HEK293 (cell line): ENCODE measurements around the gene TLE5.

Experiments
- BCL11A ChIP-seq: fragments of 450-650 bp; formaldehyde crosslinking; IDR thresholded peaks from 2 replicates; pipeline ENCODE4 v1.5.1; 2016; ENCODE audit warnings: low read depth, missing biosample characterization, missing genetic modification characterization
- EGR2 ChIP-seq: fragments of 450-650 bp; formaldehyde crosslinking; IDR thresholded peaks from 2 replicates; pipeline ENCODE4 v1.5.1; 2016; ENCODE audit warnings: low read depth, missing biosample characterization, missing genetic modification characterization
- IKZF3 ChIP-seq: fragments of 450-650 bp; IDR thresholded peaks from 2 replicates; pipeline ENCODE4 v1.5.0; 2018; ENCODE audit warnings: missing biosample characterization, mild to moderate bottlenecking, missing genetic modification characterization, moderate library complexity
- KLF10 ChIP-seq: fragments of 450-650 bp; IDR thresholded peaks from 2 replicates; pipeline ENCODE4 v1.5.1; 2018; ENCODE audit warnings: missing biosample characterization, mild to moderate bottlenecking, missing genetic modification characterization
- ZNF19 ChIP-seq: fragments of 450-650 bp; formaldehyde crosslinking; IDR thresholded peaks from 2 replicates; pipeline ENCODE4; 2016; ENCODE audit warnings: missing biosample characterization, missing genetic modification characterization, low read depth
- ZNF223 ChIP-seq: fragments of 450-650 bp; formaldehyde crosslinking; IDR thresholded peaks from 2 replicates; pipeline ENCODE4 v1.5.1; 2016; ENCODE audit warnings: missing biosample characterization, missing genetic modification characterization
- ZNF473 ChIP-seq: fragments of 450-650 bp; formaldehyde crosslinking; IDR thresholded peaks from 2 replicates; pipeline ENCODE4 v1.5.1; 2017; ENCODE audit warnings: missing biosample characterization, missing genetic modification characterization
- ZNF629 ChIP-seq: fragments of 450-650 bp; formaldehyde crosslinking; IDR thresholded peaks from 2 replicates; pipeline ENCODE4 v1.5.1; 2017; ENCODE audit warnings: missing biosample characterization, missing genetic modification characterization
- ZNF639 ChIP-seq: fragments of 450-650 bp; formaldehyde crosslinking; IDR thresholded peaks from 2 replicates; pipeline ENCODE4 v1.5.1; 2016; ENCODE audit warnings: missing biosample characterization, missing genetic modification characterization
- ZNF76 ChIP-seq: fragments of 450-650 bp; formaldehyde crosslinking; IDR thresholded peaks from 2 replicates; pipeline ENCODE4; 2016; ENCODE audit warnings: low read depth, missing biosample characterization, missing genetic modification characterization, borderline replicate concordance
- TF ChIP-seq, protein P1 (sequence below): fragments of 450-650 bp; formaldehyde crosslinking; IDR thresholded peaks from 2 replicates; pipeline ENCODE4 v1.5.1; 2016; ENCODE audit warnings: missing biosample characterization, missing genetic modification characterization
- TF ChIP-seq, protein P2 (sequence below): fragments of 450-650 bp; formaldehyde crosslinking; IDR thresholded peaks from 2 replicates; pipeline ENCODE4 v1.5.1; 2016; ENCODE audit warnings: missing biosample characterization, missing genetic modification characterization
- TF ChIP-seq, protein P3 (sequence below): fragments of 450-650 bp; formaldehyde crosslinking; IDR thresholded peaks from 2 replicates; pipeline ENCODE4 v1.5.1; 2016; ENCODE audit warnings: missing biosample characterization, missing genetic modification characterization

- TF ChIP-seq ZNF473 (tag by site-specific recombination), result no peak
- TF ChIP-seq BCL11A (tag by site-specific recombination), result no peak
- TF ChIP-seq ZNF19 (tag by site-specific recombination), result no peak
- TF ChIP-seq, protein P1, sequence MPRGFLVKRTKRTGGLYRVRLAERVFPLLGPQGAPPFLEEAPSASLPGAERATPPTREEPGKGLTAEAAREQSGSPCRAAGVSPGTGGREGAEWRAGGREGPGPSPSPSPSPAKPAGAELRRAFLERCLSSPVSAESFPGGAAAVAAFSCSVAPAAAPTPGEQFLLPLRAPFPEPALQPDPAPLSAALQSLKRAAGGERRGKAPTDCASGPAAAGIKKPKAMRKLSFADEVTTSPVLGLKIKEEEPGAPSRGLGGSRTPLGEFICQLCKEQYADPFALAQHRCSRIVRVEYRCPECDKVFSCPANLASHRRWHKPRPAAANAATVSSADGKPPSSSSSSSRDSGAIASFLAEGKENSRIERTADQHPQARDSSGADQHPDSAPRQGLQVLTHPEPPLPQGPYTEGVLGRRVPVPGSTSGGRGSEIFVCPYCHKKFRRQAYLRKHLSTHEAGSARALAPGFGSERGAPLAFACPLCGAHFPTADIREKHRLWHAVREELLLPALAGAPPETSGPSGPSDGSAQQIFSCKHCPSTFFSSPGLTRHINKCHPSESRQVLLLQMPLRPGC (tag by site-specific recombination), result no peak
- TF ChIP-seq, protein P2, sequence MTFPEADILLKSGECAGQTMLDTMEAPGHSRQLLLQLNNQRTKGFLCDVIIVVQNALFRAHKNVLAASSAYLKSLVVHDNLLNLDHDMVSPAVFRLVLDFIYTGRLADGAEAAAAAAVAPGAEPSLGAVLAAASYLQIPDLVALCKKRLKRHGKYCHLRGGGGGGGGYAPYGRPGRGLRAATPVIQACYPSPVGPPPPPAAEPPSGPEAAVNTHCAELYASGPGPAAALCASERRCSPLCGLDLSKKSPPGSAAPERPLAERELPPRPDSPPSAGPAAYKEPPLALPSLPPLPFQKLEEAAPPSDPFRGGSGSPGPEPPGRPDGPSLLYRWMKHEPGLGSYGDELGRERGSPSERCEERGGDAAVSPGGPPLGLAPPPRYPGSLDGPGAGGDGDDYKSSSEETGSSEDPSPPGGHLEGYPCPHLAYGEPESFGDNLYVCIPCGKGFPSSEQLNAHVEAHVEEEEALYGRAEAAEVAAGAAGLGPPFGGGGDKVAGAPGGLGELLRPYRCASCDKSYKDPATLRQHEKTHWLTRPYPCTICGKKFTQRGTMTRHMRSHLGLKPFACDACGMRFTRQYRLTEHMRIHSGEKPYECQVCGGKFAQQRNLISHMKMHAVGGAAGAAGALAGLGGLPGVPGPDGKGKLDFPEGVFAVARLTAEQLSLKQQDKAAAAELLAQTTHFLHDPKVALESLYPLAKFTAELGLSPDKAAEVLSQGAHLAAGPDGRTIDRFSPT (tag by site-specific recombination), result no peak; the same call in 1 of the 2 replicates
- TF ChIP-seq ZNF76 (tag by site-specific recombination), result no peak
- TF ChIP-seq EGR2, result no peak
- TF ChIP-seq, protein P3, sequence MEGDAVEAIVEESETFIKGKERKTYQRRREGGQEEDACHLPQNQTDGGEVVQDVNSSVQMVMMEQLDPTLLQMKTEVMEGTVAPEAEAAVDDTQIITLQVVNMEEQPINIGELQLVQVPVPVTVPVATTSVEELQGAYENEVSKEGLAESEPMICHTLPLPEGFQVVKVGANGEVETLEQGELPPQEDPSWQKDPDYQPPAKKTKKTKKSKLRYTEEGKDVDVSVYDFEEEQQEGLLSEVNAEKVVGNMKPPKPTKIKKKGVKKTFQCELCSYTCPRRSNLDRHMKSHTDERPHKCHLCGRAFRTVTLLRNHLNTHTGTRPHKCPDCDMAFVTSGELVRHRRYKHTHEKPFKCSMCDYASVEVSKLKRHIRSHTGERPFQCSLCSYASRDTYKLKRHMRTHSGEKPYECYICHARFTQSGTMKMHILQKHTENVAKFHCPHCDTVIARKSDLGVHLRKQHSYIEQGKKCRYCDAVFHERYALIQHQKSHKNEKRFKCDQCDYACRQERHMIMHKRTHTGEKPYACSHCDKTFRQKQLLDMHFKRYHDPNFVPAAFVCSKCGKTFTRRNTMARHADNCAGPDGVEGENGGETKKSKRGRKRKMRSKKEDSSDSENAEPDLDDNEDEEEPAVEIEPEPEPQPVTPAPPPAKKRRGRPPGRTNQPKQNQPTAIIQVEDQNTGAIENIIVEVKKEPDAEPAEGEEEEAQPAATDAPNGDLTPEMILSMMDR (tag by site-specific recombination), result no peak
- TF ChIP-seq ZNF639 (tag by site-specific recombination), result no peak
- no peak for TF ChIP-seq ZNF629 (tag by site-specific recombination)
- no peak for TF ChIP-seq KLF10 (tag by site-specific recombination)
- TF ChIP-seq ZNF223 (tag by site-specific recombination), result no peak
- no peak for TF ChIP-seq IKZF3 (tag by site-specific recombination)
Observed at GRCh38 chr19:3028305-3029064, 33.8 kb downstream of the TLE5 start.
